Vagina (tissue), 2 donors: ENCODE results near the gene LPXN.

Source experiments
- POLR2A ChIP-seq, 2 donors: fragments of 450-650 bp; IDR thresholded peaks; one replicate each; pipeline ENCODE4 v1.6.1; 2017; ENCODE audit warnings: antibody characterized with exemption in 2 of 2, mild to moderate bottlenecking in 2 of 2, moderate library complexity in 2 of 2
- POLR2AphosphoS5 ChIP-seq, 2 donors: sonication (generic); formaldehyde crosslinking; IDR thresholded peaks; one replicate each; pipeline ENCODE4 v1.9.0; 2017; ENCODE audit warnings: antibody characterized with exemption in 2 of 2, mild to moderate bottlenecking in 2 of 2, low read depth in 1 of 2; ENCODE audit not compliant: insufficient read depth in 1 of 2
- TF ChIP-seq, protein P1 (sequence below), 3 experiments: fragments of 450-650 bp in 2 of 3; fragments of 200-600 bp in 1 of 3; sonication (generic) in 1 of 3; IDR thresholded peaks; one replicate each; pipeline ENCODE4 v1.5.1; 2017 to 2019; ENCODE audit warnings: antibody characterized with exemption in 3 of 3, mild to moderate bottlenecking in 2 of 3, moderate library complexity in 2 of 3

GRCh38 chr11:58576887-58577471, 1.3 kb upstream of the LPXN start:
- TF ChIP-seq, protein P1, sequence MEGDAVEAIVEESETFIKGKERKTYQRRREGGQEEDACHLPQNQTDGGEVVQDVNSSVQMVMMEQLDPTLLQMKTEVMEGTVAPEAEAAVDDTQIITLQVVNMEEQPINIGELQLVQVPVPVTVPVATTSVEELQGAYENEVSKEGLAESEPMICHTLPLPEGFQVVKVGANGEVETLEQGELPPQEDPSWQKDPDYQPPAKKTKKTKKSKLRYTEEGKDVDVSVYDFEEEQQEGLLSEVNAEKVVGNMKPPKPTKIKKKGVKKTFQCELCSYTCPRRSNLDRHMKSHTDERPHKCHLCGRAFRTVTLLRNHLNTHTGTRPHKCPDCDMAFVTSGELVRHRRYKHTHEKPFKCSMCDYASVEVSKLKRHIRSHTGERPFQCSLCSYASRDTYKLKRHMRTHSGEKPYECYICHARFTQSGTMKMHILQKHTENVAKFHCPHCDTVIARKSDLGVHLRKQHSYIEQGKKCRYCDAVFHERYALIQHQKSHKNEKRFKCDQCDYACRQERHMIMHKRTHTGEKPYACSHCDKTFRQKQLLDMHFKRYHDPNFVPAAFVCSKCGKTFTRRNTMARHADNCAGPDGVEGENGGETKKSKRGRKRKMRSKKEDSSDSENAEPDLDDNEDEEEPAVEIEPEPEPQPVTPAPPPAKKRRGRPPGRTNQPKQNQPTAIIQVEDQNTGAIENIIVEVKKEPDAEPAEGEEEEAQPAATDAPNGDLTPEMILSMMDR (IDR thresholded peaks at IDR 0.05): no peak
- no peak for TF ChIP-seq POLR2AphosphoS5 (IDR thresholded peaks at IDR 0.05; ENCODE audit: insufficient read depth in 1 of 2, low read depth in 1 of 2)
- TF ChIP-seq POLR2A (IDR thresholded peaks at IDR 0.05): no peak
